Gastrocnemius medialis (tissue), 4 donors: ENCODE data around the gene WDR89. TPM values are rescaled to one million over a fixed set of nuclear protein-coding genes. Genes with fewer than 3 reads are reported as not detected.

Experiments used
- ATAC-seq, 2 donors: fragments of 150-250 bp; one replicate each; pipeline ENCODE4 v1.9.1; 2016
- DNase-seq, 2 donors: peaks; one replicate each; pipeline ENCODE4 v3.0.0-alpha.2; 2019
- H3K27ac ChIP-seq, 4 donors: fragments of 200-600 bp; sonication (generic); 1 replicate in 1 of 4; 2 replicates in 3 of 4; pipeline ENCODE4 v1.5.1; 2016 to 2018; ENCODE audit warnings: mild to moderate bottlenecking in 2 of 4, moderate library complexity in 1 of 4
- H3K27me3 ChIP-seq, 3 donors: fragments of 200-600 bp; sonication (generic) in 2 of 3; 1 replicate in 1 of 3; 2 replicates in 2 of 3; pipeline versions ENCODE4 v1.5.1 to v1.6.0; 2016 to 2019; ENCODE audit warnings: mild to moderate bottlenecking in 1 of 3, moderate library complexity in 1 of 3
- H3K36me3 ChIP-seq, 2 donors: fragments of 200-600 bp; sonication (generic) in 1 of 2; one replicate each; pipeline ENCODE4 v1.5.1; 2017 to 2018
- H3K4me1 ChIP-seq, 2 donors: fragments of 200-600 bp; sonication (generic) in 1 of 2; one replicate each; pipeline ENCODE4 v1.5.1; 2016 to 2017; ENCODE audit warnings: mild to moderate bottlenecking in 2 of 2
- H3K4me3 ChIP-seq, 4 donors: fragments of 200-600 bp; sonication (generic) in 3 of 4; 1 replicate in 1 of 4; 2 replicates in 3 of 4; pipeline ENCODE4 v1.5.1; 2016 to 2019; ENCODE audit warnings: mild to moderate bottlenecking in 2 of 4
- H3K9me3 ChIP-seq, 3 donors: fragments of 200-600 bp; sonication (generic) in 2 of 3; 1 replicate in 1 of 3; 2 replicates in 2 of 3; pipeline ENCODE4 v1.5.1; 2016 to 2019
- CTCF ChIP-seq, 5 experiments: fragments of 450-650 bp in 3 of 5; fragments of 200-600 bp in 2 of 5; sonication (generic) in 2 of 5; IDR thresholded peaks in 4 of 5; conservative IDR thresholded peaks in 1 of 5; 1 replicate in 4 of 5; 2 replicates in 1 of 5; pipeline ENCODE4 v1.5.1; 2016 to 2019; ENCODE audit warnings: antibody characterized with exemption in 5 of 5, mild to moderate bottlenecking in 3 of 5, moderate library complexity in 3 of 5
- POLR2A ChIP-seq, 2 donors: fragments of 450-650 bp; IDR thresholded peaks; one replicate each; pipeline ENCODE4 v1.6.1; 2017; ENCODE audit warnings: antibody characterized with exemption in 2 of 2, mild to moderate bottlenecking in 2 of 2, moderate library complexity in 2 of 2
- in situ Hi-C, 4 donors: fragments of 200-750 bp; cut with MboI; loops; one replicate each; pipeline versions ENCODE4 v1.15.0 to v1.8.0; 2017; ENCODE audit warnings: low sequenced_read_pairs in 4 of 4
- intact Hi-C: fragments of 100-400 bp; cut with DNase I; formaldehyde crosslinking; loops from one replicate; pipeline ENCODE4 v1.15.1; 2023; ENCODE audit warnings: low total_unique reads
- total RNA-seq, 4 donors: library from RNA; depleted of rRNA; stranded (reverse); fragments of >200 nt; gene quantifications; one replicate each; pipeline versions ENCODE4 v1.1.0 to v1.2.3, GENCODE V29; 2016

WDR89 gene
- total RNA-seq, 4 donors from 2014 or later = 3.5 to 6.2 (median 5.1) TPM

- in situ Hi-C loops = no loop called here
- H3K27ac ChIP-seq = no peak overlapping the region
- no peaks in the 10 kb centered on the region for H3K27me3 ChIP-seq
- no peaks in the 10 kb centered on the region for H3K4me1 ChIP-seq
- intact Hi-C loops = no loop called here
- H3K36me3 ChIP-seq = no peaks in the 10 kb centered on the region
- no peak overlapping the region for H3K4me3 ChIP-seq
- no peaks in the 10 kb centered on the region for H3K9me3 ChIP-seq
- TF ChIP-seq CTCF (IDR thresholded peaks at IDR 0.05 in 4 of 5, conservative IDR thresholded peaks at IDR 0.05 in 1 of 5) = no peak
- no peak for TF ChIP-seq POLR2A (IDR thresholded peaks at IDR 0.05)
- no peak for ATAC-seq
- DNase-seq = no peak
Measured at GRCh38 chr14:63555572-63555971, 86.1 kb downstream of the WDR89 start.

- no peak for ATAC-seq
- intact Hi-C loops = no loop called here
Measured at GRCh38 chr14:63551332-63551731, 90.3 kb downstream of the WDR89 start.

GRCh38 chr14:63547798-63548335 lies 93.8 kb downstream of the WDR89 start:
- Histone ChIP-seq H3K27ac (no peak overlapping the region), H3K36me3 (no peaks in the 10 kb centered on the region), H3K27me3 (no peaks in the 10 kb centered on the region), H3K4me1 (peaks cover 11% of the 10 kb centered on the region in 2 donors), H3K9me3 (no peaks in the 10 kb centered on the region), H3K4me3 (no peak overlapping the region)
- intact Hi-C loops (no loop called here), in situ Hi-C loops (loop anchor here in 3 of 4 donors (5.0 to 10.0 kb wide), 3 partner anchors 97 to 163 kb away; partner anchors contain the start of gene WDR89 (in 2 of the 3))
- TF ChIP-seq CTCF (IDR thresholded peaks at IDR 0.05 in 4 of 5, conservative IDR thresholded peaks at IDR 0.05 in 1 of 5) (no peak), POLR2A (IDR thresholded peaks at IDR 0.05) (no peak)
- DNase-seq = no peak
- ATAC-seq = no peak

More at GRCh38 chr14:63551332-63551731, 90.3 kb downstream of the WDR89 start:
- Histone ChIP-seq H3K4me1 (no peaks in the 10 kb centered on the region), H3K27ac (no peak overlapping the region), H3K36me3 (no peaks in the 10 kb centered on the region), H3K9me3 (no peaks in the 10 kb centered on the region), H3K4me3 (no peak overlapping the region), H3K27me3 (no peaks in the 10 kb centered on the region)
- in situ Hi-C loops = no loop called here
- DNase-seq = no peak
- TF ChIP-seq CTCF (IDR thresholded peaks at IDR 0.05 in 4 of 5, conservative IDR thresholded peaks at IDR 0.05 in 1 of 5) = no peak
- TF ChIP-seq POLR2A (IDR thresholded peaks at IDR 0.05) = no peak

Other genes starting within 250 kb of the WDR89 start
- 10 to 100 TPM; 14.6 to 25.8 (median 22.3) TPM for gene PPP2R5E, start 98.5 kb downstream of the WDR89 start, total RNA-seq
- gene SGPP1, start 86.2 kb upstream of the WDR89 start, total RNA-seq = 10 to 100 TPM in 1 of 4 donors, 1 to 10 TPM in 3; 3.5 to 11.3 (median 8.1) TPM
- 100 to 1,000 TPM in 3 of 4 donors, 10 to 100 TPM in 1; 96.9 to 207 (median 182) TPM for gene SYNE2, start 211.1 kb upstream of the WDR89 start, total RNA-seq